ENCODE measurements around the gene AGAP2.

The AGAP2 gene

GRCh38 chr12:57752668-57753000 is 14.1 kb upstream of the AGAP2 start:
- no peak for DNase-seq

GRCh38 chr12:57751788-57752667 is 13.5 kb upstream of the AGAP2 start, which contains the start of gene CDK4:
CDK4 (minus strand) TSS chr12:57752310; CDS start chr12:57751717, 593 bp downstream.
- DNase-seq: peak; percentile 96 to 98

DNA sequence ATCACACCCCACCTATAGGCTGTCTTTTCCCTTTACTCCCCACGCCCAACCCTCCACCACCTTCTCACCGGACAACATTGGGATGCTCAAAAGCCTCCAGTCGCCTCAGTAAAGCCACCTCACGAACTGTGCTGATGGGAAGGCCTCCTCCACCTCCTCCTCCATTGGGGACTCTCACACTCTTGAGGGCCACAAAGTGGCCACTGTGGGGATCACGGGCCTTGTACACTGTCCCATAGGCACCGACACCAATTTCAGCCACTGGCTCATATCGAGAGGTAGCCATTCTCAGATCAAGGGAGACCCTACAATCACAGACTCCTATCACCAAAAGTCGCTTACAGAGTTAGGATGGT is 12.9 kb upstream of the AGAP2 start:
- no peak for DNase-seq

- DNase-seq: no peak
These were observed 12.3 kb upstream of the AGAP2 start for GRCh38 chr12:57750561-57751431.

- no peak for DNase-seq
These were observed 10.5 kb upstream of the AGAP2 start for GRCh38 chr12:57749061-57749460.

- DNase-seq: no peak
These were observed 7.5 kb upstream of the AGAP2 start for GRCh38 chr12:57746025-57746424.

DNA sequence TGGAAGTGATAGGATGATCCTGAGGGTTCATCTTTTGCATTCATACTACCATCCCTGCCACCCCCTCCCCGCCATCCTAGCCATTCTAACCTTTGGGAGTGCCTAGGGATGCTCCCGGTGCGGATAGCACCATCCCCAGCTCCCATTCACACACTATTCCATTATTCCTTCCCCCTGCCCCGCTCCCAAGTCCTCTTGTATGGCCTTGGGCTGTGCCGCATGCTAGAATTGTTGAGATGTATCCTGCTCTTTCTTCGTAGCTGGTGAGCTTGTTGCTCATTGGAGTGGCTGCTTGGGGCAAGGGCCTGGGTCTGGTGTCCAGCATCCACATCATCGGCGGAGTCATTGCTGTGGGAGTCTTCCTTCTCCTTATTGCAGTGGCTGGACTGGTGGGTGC is 6.9 kb upstream of the AGAP2 start:
- no peak for DNase-seq

DNA sequence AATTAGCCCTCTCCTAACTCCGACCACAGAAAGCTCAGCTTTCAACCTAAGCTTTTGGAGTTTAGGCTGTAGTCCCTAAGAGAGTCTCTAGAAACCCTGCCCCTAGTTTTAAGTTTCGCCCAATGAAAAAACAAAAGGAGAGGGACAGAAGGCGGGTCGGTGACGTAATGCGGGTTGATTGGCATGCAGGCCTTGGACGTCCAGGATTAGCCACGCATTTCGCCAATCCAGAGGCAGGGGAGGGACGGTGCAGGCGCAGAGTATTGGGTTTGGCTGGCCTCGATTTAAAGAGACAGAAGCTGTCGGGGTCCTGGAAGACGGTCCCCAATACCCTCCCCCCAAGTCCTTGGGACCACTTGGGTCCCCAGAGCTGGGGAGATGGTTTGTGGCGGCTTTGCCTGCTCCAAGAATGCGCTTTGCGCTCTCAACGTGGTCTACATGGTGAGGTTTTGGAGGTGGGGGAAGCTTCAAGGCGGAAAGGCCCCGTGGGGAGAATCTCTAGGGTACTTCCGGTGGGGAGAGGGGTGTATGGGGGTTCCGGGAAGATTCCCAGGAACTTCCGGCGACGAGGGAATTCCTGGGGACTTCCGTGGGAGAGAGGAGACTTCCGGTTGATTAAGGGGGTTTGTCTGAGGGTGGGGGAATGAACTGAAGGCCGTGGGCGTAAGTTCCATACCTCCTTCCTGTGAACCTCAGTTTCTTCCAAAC is 6.4 kb upstream of the AGAP2 start, which contains the start of gene TSPAN31:
Gene TSPAN31 (plus strand): TSS at position 263 of the 708 bp plus-strand sequence. CDS start 116 bp downstream, at position 379.
- peak; percentile 93 to 94 for DNase-seq

- DNase-seq: peak; percentile 61 to 69
These were observed 5.7 kb upstream of the AGAP2 start for GRCh38 chr12:57744194-57744776.

DNA sequence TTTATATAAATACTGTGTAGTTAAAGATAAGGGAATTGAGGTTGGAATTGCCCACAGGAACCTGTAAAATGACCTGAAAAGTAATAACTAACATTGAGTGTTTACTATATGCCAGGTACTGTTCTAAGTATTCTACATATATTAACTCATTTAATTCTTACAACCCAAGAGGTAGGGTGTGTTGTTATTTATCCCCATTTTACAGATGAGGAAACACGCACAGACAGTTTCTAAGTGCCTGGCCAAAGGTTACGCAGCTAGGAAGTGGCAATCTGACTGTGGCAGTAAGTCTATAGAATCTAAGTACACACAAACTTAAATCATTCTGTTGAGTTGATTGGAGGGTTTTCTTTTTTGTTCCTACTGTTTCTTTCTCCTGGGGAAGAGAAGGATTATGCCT is 5.2 kb upstream of the AGAP2 start:
- no peak for DNase-seq

DNA sequence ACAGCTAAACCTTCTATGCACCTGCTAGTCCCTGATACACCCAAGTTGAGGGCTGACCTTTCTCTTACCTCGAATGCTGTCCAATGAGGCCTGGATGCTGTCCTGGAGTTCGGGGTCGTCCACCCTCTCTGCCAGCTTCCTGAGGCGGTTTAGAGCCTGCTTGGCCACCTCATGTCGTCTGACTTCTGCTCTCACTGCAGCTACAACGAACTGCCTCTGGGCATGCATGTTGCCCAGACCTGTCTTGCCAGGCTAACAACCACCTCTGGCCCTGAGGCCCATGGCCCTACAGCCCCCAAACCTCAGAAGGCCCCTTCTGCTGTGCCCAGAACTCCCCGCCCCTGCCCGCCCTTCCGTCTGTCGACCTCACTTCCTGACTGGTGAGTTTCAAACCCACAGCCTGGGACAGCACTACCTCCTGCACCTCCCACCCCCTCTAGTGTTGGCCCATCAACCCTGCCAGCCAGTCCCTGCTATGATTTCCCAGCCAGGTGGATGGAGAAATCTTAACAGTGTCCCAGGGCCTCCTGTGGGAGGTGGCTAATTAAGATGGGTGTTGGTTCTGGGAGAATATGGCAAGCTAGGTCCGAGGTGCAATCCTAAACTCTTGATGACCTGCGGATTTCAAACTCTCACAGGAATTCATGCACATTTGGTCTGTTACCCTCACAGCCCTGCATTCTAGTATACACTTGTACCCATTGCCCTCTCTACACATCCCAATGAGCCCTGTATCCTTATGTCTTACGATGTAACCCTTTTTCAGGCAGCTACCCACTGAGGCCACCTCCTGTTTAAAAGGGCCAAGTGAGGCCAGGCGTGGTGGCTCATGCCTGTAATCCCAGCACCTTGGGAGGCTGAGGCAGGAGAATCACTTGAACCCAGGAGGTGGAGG is 3.5 kb upstream of the AGAP2 start:
- DNase-seq: peak; percentile 73 to 80

DNA sequence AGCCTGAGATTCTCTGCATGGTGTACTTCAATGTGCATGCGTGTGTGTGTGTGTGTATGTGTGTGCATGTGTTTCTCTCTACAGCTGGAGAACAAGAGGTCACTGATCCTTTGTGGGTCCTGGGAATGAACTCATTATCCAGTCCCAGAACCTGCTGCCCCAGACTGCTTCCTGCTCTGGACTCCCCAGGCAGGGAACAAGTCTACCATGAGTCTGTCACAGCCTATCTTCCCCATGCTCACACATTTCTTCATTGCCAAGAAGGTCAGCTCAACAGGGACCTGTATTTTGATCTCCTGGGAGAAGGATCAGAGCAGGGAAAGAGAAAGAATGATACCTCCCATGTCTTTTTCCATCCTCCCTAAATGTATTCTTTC is 2.9 kb upstream of the AGAP2 start:
- DNase-seq: no peak

DNA sequence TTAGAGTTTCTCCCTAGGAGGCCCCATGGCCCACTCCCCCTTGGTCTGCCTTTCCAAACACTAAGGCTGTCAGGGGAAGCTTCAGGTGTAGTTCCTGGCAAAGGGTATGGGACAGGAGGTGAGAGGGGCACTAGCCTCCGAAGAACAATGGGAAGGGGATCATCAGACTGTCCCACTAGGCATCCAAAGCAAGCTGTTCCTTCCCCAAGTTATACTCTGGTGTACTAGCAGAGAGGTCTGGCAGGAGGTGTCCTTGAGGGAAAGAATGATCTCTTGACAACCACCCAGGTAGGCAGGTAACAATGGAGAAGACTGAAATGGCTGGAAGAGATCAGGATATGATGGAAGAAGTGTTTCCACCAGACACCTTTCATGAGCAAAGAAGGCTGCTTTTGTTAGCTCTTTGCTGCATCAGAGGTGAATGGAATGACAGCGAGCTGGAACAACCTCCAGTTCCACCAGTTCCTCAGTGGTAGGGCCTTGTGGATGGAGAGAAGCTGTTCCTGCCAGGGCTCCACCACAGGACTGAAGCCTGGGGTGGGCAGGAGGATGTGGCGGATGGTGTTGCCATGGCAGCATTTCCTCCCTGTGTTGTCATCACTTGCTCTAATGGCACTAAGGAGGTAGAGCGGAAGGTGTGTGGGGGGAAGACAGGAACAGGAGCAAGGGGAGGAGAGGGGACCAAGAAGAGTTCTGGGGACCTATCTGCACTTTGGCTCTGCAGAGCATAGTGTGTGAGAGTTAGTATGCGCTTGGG is 2.3 kb upstream of the AGAP2 start:
- DNase-seq: peak; percentile 70 to 72

- no peak for DNase-seq
These were observed 1.5 kb upstream of the AGAP2 start for GRCh38 chr12:57739914-57740538.

- DNase-seq: no peak
These were observed 845 bp upstream of the AGAP2 start for GRCh38 chr12:57739387-57739786.

DNA sequence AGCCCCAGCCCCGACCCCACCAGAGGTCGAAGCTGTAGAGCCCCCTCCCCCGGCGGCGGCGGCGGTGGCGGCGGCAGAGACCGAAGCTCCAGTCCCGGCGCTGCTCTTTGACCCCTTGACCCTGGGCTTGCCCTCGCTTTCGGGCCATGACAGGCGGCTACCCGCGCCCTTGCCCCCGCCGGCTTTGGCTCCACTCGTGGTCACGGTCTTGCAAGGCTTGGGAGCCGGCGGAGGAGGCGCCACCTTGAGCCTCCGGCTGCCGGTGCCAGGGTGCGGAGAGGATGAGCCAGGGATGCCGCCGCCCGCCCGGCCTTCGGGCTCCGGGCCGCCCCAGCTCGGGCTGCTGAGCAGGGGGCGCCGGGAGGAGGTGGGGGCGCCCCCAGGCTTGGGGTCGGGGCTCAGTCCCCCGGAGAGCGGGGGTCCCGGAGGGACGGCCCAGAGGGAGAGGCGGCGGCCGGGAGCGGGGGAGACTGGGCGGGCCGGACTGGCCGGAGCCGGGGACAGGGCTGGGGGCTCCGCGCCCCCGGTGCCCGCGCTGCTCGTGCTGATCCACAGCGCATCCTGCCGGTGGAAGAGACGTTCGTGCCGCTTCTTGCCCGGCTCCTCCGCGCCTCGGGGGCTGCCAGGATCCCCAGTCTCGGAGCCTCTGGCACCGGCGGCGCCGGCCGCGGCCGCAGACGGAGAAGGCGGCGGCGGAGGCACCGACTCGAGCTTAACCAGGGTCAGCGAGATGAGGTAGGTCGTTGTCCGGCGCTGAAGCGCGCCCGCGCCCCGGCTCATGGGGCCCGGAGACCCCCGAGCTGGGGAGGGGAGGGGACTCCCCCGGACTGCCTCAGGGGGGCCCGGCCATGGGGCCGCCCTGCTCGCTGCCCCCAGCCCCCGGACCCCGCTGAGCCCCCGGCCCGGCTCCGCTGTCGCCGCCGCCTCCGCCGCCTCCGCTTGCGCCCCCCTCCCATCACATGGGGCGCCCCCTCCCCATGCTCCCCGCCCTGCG is 778 bp downstream of the AGAP2 start:
- no peak for DNase-seq

DNA sequence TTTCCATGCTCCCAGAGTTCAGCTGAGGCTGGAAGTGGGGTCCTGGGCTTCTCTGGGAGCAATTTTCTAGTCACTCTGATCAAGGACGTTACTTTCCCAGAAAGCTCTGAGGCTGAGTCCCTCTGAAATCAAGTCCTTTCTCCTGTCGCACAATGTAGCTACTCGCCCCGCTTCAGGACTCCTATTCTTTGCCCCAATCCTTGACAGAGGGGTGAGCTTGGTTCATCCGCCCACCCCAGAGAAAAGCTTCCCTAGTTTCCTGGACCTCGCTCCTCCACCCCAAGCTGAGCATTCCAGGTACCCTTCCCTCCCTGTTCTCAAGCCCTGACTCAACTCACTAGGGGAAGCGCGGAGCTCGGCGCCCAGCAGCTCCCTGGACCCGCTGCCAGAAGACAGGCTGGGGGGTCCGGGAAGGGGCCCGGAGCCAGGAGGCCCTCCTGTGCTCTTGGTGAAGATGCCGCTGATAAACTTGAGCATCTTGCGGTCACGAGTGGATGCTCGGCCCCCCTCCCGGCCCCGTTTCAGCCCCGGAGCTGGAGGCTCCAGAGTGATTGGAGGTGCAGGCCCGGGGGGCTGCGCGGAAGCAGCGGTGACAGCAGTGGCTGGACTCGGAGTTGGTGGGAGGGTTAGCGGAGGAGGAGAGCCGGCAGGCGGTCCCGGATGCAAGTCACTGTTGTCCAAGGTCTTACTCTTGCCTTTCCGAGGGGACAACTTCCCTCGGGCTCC is 1.6 kb downstream of the AGAP2 start:
- DNase-seq: no peak

- no peak for DNase-seq
These were observed 2.4 kb downstream of the AGAP2 start for GRCh38 chr12:57735952-57736740.

Data from activated CD4-positive, alpha-beta T cell treated with anti-CD3 and anti-CD28 coated beads for 4 hours (primary cell).